Thyroid gland (tissue), 4 donors: ENCODE results near the gene BRINP3.

Experiments
- POLR2A ChIP-seq, 2 donors: fragments of 450-650 bp; IDR thresholded peaks; one replicate each; pipeline ENCODE4 v1.6.1; 2017; ENCODE audit warnings: antibody characterized with exemption in 2 of 2, mild to moderate bottlenecking in 2 of 2, moderate library complexity in 1 of 2
- TF ChIP-seq, protein P1 (sequence below), 6 experiments: fragments of 200-600 bp in 3 of 6; fragments of 450-650 bp in 3 of 6; sonication (generic) in 3 of 6; IDR thresholded peaks; one replicate each; pipeline ENCODE4 v1.5.1; 2016 to 2019; ENCODE audit warnings: antibody characterized with exemption in 6 of 6, mild to moderate bottlenecking in 2 of 6, inconsistent platforms in 1 of 6, moderate library complexity in 1 of 6

DNA sequence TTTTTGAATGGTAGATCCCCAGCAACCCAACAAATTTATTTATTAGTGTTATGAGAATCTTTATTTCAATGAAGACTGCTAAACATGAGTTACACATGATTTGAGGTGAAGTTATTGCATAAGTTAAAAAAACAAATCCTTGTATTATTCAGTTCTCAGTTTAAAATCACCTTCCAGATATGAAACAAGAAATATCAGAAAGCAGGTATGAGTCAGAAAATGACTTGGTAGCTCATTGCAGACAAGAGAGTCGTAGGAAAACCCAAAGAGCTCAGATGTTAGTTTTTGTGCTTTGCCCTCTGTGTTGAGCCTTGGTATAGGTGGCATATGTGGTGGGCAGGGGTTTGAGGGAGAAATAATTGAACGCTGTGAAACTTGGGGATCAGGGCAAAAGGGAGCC, 339.4 kb downstream of the BRINP3 start:
- TF ChIP-seq, protein P1, sequence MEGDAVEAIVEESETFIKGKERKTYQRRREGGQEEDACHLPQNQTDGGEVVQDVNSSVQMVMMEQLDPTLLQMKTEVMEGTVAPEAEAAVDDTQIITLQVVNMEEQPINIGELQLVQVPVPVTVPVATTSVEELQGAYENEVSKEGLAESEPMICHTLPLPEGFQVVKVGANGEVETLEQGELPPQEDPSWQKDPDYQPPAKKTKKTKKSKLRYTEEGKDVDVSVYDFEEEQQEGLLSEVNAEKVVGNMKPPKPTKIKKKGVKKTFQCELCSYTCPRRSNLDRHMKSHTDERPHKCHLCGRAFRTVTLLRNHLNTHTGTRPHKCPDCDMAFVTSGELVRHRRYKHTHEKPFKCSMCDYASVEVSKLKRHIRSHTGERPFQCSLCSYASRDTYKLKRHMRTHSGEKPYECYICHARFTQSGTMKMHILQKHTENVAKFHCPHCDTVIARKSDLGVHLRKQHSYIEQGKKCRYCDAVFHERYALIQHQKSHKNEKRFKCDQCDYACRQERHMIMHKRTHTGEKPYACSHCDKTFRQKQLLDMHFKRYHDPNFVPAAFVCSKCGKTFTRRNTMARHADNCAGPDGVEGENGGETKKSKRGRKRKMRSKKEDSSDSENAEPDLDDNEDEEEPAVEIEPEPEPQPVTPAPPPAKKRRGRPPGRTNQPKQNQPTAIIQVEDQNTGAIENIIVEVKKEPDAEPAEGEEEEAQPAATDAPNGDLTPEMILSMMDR (IDR thresholded peaks at IDR 0.05) = no peak
- no peak for TF ChIP-seq POLR2A (IDR thresholded peaks at IDR 0.05)
